HepG2 (cell line): ENCODE data around the gene TKFC. TPM values are rescaled to one million over a fixed set of nuclear protein-coding genes. Genes with fewer than 3 reads are reported as not detected.

Source experiments
- ARHGAP35 ChIP-seq: sonication (generic); formaldehyde crosslinking; IDR thresholded peaks from 2 replicates; pipeline ENCODE4 v1.9.0; 2022; ENCODE audit warnings: mild to moderate bottlenecking, inconsistent platforms, moderate library complexity, missing genetic modification reagents, borderline replicate concordance
- ATF4 ChIP-seq, 2 experiments: fragments of 450-650 bp in 1 of 2; sonication (generic) in 1 of 2; formaldehyde crosslinking; IDR thresholded peaks; 2 replicates each; pipeline versions ENCODE4 v1.5.0 to v1.8.0; 2020 to 2022; ENCODE audit warnings: mild to moderate bottlenecking in 1 of 2, missing genetic modification reagents in 1 of 2
- CBFB ChIP-seq: sonication (generic); formaldehyde crosslinking; IDR thresholded peaks from 2 replicates; pipeline ENCODE4 v1.4.0; 2020; ENCODE audit warnings: missing genetic modification reagents
- CERS6 ChIP-seq: sonication (generic); formaldehyde crosslinking; IDR thresholded peaks from 2 replicates; pipeline ENCODE4 v1.5.0; 2020; ENCODE audit warnings: missing genetic modification reagents
- IRF2 ChIP-seq: IDR thresholded peaks from 2 replicates; pipeline ENCODE4 v1.6.1; 2018; ENCODE audit warnings: missing genetic modification reagents, missing compliant biosample characterization
- MTA3 ChIP-seq: sonication (generic); formaldehyde crosslinking; IDR thresholded peaks from 2 replicates; pipeline ENCODE4 v1.4.0; 2020; ENCODE audit warnings: missing genetic modification reagents
- NKX3-1 ChIP-seq: sonication (generic); formaldehyde crosslinking; IDR thresholded peaks from 2 replicates; pipeline ENCODE4 v1.5.0; 2020; ENCODE audit warnings: missing genetic modification reagents
- SCMH1 ChIP-seq: sonication (generic); formaldehyde crosslinking; IDR thresholded peaks from 2 replicates; pipeline ENCODE4 v1.9.0; 2021; ENCODE audit warnings: missing genetic modification reagents, mild to moderate bottlenecking, borderline replicate concordance
- SP2 ChIP-seq: sonication (generic); formaldehyde crosslinking; IDR thresholded peaks from 2 replicates; pipeline ENCODE4 v1.5.1; 2020; ENCODE audit warnings: mild to moderate bottlenecking, missing genetic modification reagents
- UBTF ChIP-seq: sonication (generic); formaldehyde crosslinking; IDR thresholded peaks from 2 replicates; pipeline ENCODE4 v1.4.0; 2020; ENCODE audit warnings: mild to moderate bottlenecking, missing genetic modification reagents
- ZBTB37 ChIP-seq: sonication (generic); formaldehyde crosslinking; IDR thresholded peaks from 2 replicates; pipeline ENCODE4 v1.4.0; 2020; ENCODE audit warnings: mild to moderate bottlenecking, missing genetic modification reagents
- ZNF12 ChIP-seq: sonication (generic); formaldehyde crosslinking; IDR thresholded peaks from 2 replicates; pipeline ENCODE4 v1.5.0; 2020; ENCODE audit warnings: missing genetic modification reagents
- ZNF17 ChIP-seq: sonication (generic); formaldehyde crosslinking; IDR thresholded peaks from 2 replicates; pipeline ENCODE4 v1.5.0; 2020; ENCODE audit warnings: mild to moderate bottlenecking, missing genetic modification reagents
- ZNF253 ChIP-seq: sonication (generic); formaldehyde crosslinking; IDR thresholded peaks from 2 replicates; pipeline ENCODE4 v1.8.0; 2022; ENCODE audit warnings: mild to moderate bottlenecking, missing genetic modification reagents, borderline replicate concordance
- ZNF530 ChIP-seq: sonication (generic); formaldehyde crosslinking; IDR thresholded peaks from 2 replicates; pipeline ENCODE4 v1.5.0; 2020; ENCODE audit warnings: low read depth, mild to moderate bottlenecking, missing genetic modification reagents
- ZNF557 ChIP-seq: sonication (generic); formaldehyde crosslinking; IDR thresholded peaks from 2 replicates; pipeline ENCODE4 v1.4.0; 2020; ENCODE audit warnings: missing genetic modification reagents
- ZNF563 ChIP-seq: sonication (generic); formaldehyde crosslinking; IDR thresholded peaks from 2 replicates; pipeline ENCODE4 v1.8.0; 2022; ENCODE audit warnings: mild to moderate bottlenecking, moderate library complexity, missing genetic modification reagents
- ZNF589 ChIP-seq: sonication (generic); formaldehyde crosslinking; conservative IDR thresholded peaks from 2 replicates; pipeline ENCODE4 v1.8.0; 2022; ENCODE audit warnings: mild to moderate bottlenecking, moderate library complexity, missing genetic modification reagents
- ZNF703 ChIP-seq: sonication (generic); formaldehyde crosslinking; IDR thresholded peaks from 2 replicates; pipeline ENCODE4 v1.5.1; 2020; ENCODE audit warnings: missing genetic modification reagents, mild to moderate bottlenecking, moderate library complexity, borderline replicate concordance
- polyA plus RNA-seq, 8 experiments: library from polyadenylated mRNA; depleted of rRNA in 3 of 8; stranded (reverse) in 7 of 8; unstranded in 1 of 8; fragments of >200 nt; fragmentation: Illumina TruSeq in 4 of 8; extraction: Trizol in 4 of 8; gene quantifications; 2 replicates each; pipeline versions ENCODE4 v1.2.1 to v1.2.3, GENCODE V29; 2011 to 2016; ENCODE audit warnings: low read depth in 4 of 8, missing spikeins in 1 of 8, mixed read lengths in 1 of 8; ENCODE audit not compliant: insufficient read depth in 1 of 8
- total RNA-seq, 5 experiments: library from RNA; depleted of rRNA; stranded (reverse); fragments of >200 nt; fragmentation: Illumina TruSeq; extraction: Trizol; gene quantifications; 2 replicates each; pipeline ENCODE4 v1.2.3, GENCODE V29; 2016; ENCODE audit warnings: low read depth in 1 of 5
- TF ChIP-seq, protein P1 (sequence below): sonication (generic); formaldehyde crosslinking; IDR thresholded peaks from 2 replicates; pipeline ENCODE4 v1.5.0; 2020; ENCODE audit warnings: missing genetic modification reagents
- TF ChIP-seq, protein P2 (sequence below): sonication (generic); formaldehyde crosslinking; IDR thresholded peaks from 2 replicates; pipeline ENCODE4 v1.4.0; 2020; ENCODE audit warnings: missing genetic modification reagents

Gene TKFC
- total and polyA plus RNA-seq, 2 of the 13 experiments (the other 11 are each of a cell fraction or from before 2014, with no cell fraction given) = 147 to 197 TPM

- TF ChIP-seq ZNF253 (CRISPR knock-in tag) (no peak), MTA3 (CRISPR knock-in tag) (no peak), ZBTB37 (CRISPR knock-in tag) (no peak), ZNF563 (CRISPR knock-in tag) (peak; percentile 86), CBFB (CRISPR knock-in tag) (peak; percentile 66), SCMH1 (CRISPR knock-in tag) (no peak), CERS6 (CRISPR knock-in tag) (no peak), ZNF557 (peak; percentile 45; the same call in 1 of the 2 replicates), ZNF703 (CRISPR knock-in tag) (peak; percentile 50; the same call in 1 of the 2 replicates), NKX3-1 (CRISPR knock-in tag) (no peak; the same call in 1 of the 2 replicates), ZNF530 (CRISPR knock-in tag) (no peak), ZNF17 (CRISPR knock-in tag) (no peak), ZNF12 (CRISPR knock-in tag) (no peak), UBTF (CRISPR knock-in tag) (peak; percentile 85), ARHGAP35 (CRISPR knock-in tag) (no peak), IRF2 (CRISPR knock-in tag) (peak; percentile 78), ZNF589 (CRISPR knock-in tag) (peak; percentile 76; the same call in 1 of the 2 replicates), SP2 (CRISPR knock-in tag) (peak; percentile 67), ATF4 (CRISPR knock-in tag; IDR thresholded peaks at IDR 0.05) (0 out of 4 replicates have a peak, but pooled peaks of 1 of the 2 experiments have one; percentile 62)
- TF ChIP-seq, protein P1, sequence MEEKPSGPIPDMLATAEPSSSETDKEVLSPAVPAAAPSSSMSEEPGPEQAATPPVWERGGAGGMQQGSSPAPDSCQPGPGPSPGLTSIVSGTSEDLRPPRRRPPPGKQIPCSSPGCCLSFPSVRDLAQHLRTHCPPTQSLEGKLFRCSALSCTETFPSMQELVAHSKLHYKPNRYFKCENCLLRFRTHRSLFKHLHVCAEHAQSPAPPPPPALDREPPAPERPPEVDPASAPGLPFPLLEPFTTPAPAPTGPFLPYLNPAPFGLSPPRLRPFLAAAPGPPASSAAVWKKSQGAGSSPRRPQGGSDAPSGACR (CRISPR knock-in tag) = peak; percentile 76; the same call in 1 of the 2 replicates
- TF ChIP-seq, protein P2, sequence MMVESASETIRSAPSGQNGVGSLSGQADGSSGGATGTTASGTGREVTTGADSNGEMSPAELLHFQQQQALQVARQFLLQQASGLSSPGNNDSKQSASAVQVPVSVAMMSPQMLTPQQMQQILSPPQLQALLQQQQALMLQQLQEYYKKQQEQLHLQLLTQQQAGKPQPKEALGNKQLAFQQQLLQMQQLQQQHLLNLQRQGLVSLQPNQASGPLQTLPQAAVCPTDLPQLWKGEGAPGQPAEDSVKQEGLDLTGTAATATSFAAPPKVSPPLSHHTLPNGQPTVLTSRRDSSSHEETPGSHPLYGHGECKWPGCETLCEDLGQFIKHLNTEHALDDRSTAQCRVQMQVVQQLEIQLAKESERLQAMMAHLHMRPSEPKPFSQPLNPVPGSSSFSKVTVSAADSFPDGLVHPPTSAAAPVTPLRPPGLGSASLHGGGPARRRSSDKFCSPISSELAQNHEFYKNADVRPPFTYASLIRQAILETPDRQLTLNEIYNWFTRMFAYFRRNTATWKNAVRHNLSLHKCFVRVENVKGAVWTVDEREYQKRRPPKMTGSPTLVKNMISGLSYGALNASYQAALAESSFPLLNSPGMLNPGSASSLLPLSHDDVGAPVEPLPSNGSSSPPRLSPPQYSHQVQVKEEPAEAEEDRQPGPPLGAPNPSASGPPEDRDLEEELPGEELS (CRISPR knock-in tag) = peak; percentile 45; the same call in 1 of the 2 replicates
Observed at GRCh38 chr11:61332797-61333549, at the start of gene TKFC, which contains the start of gene DDB1 (continued).
